ENCODE data around the gene PTPRG.

DNA sequence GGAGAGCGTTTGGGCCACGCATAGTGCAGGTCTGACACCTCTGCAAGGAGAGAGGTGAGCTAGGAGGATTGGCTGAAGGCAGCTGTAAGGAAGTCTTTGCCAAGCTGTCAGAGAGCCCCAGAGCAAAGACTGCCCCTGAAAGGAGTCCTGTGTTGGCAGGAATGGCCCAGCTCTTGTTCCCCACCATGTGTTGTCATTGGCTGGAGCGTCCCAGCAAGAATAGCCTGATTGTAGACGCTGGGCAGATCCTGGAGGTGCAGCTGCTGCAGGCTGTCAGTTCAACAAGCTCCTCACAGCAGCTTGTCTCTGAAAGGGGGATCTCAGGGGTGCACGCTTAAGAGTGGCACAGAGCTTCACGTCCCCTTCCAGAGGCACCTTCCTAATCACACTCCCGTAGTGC, 574.4 kb downstream of the PTPRG start:
- TF ChIP-seq POLR2A (IDR thresholded peaks at IDR 0.05; ENCODE audit: low read depth, low read length): no peak
- TF ChIP-seq, protein P1, sequence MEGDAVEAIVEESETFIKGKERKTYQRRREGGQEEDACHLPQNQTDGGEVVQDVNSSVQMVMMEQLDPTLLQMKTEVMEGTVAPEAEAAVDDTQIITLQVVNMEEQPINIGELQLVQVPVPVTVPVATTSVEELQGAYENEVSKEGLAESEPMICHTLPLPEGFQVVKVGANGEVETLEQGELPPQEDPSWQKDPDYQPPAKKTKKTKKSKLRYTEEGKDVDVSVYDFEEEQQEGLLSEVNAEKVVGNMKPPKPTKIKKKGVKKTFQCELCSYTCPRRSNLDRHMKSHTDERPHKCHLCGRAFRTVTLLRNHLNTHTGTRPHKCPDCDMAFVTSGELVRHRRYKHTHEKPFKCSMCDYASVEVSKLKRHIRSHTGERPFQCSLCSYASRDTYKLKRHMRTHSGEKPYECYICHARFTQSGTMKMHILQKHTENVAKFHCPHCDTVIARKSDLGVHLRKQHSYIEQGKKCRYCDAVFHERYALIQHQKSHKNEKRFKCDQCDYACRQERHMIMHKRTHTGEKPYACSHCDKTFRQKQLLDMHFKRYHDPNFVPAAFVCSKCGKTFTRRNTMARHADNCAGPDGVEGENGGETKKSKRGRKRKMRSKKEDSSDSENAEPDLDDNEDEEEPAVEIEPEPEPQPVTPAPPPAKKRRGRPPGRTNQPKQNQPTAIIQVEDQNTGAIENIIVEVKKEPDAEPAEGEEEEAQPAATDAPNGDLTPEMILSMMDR (IDR thresholded peaks at IDR 0.05; ENCODE audit: extremely low read depth in 1 of 2, insufficient read depth in 1 of 2, low read depth in 1 of 2, low read length in 2 of 2): no peak
- no peak for TF ChIP-seq MYC (IDR thresholded peaks at IDR 0.05; ENCODE audit: low read depth, low read length)
- TF ChIP-seq EZH2 (IDR thresholded peaks at IDR 0.05; ENCODE audit: borderline replicate concordance, low read depth, low read length, severe bottlenecking): no peak
- no peak for TF ChIP-seq POLR2AphosphoS5 (IDR thresholded peaks at IDR 0.05; ENCODE audit: insufficient read depth, low read depth, low read length)
- TF ChIP-seq, protein P2, sequence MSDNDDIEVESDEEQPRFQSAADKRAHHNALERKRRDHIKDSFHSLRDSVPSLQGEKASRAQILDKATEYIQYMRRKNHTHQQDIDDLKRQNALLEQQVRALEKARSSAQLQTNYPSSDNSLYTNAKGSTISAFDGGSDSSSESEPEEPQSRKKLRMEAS (IDR thresholded peaks at IDR 0.05; ENCODE audit: insufficient read depth, insufficient read length): no peak
- no peak for TF ChIP-seq GATA2 (IDR thresholded peaks at IDR 0.05; ENCODE audit: insufficient read depth, insufficient read length, low read depth, low read length)
- TF ChIP-seq JUN (IDR thresholded peaks at IDR 0.05; ENCODE audit: borderline replicate concordance, insufficient read depth, insufficient read length, low read depth): no peak
- no peak for TF ChIP-seq FOS (IDR thresholded peaks at IDR 0.05; ENCODE audit: borderline replicate concordance, insufficient read depth, low read length)
